GM12892 (cell line): Measurements from ENCODE around the gene FOXA2.

Experiments
- POLR2A ChIP-seq: IDR thresholded peaks from 2 replicates; pipeline ENCODE4 v1.6.1; 2011; ENCODE audit warnings: low read depth, low read length, control low read depth
- POLR2AphosphoS5 ChIP-seq: IDR thresholded peaks from 2 replicates; pipeline ENCODE4 v1.6.1; 2011; ENCODE audit warnings: low read depth, low read length, control low read depth
- TAF1 ChIP-seq: IDR thresholded peaks from 2 replicates; pipeline ENCODE4 v1.6.1; 2011; ENCODE audit warnings: low read depth, mild to moderate bottlenecking, control low read depth, low read length, borderline replicate concordance

DNA sequence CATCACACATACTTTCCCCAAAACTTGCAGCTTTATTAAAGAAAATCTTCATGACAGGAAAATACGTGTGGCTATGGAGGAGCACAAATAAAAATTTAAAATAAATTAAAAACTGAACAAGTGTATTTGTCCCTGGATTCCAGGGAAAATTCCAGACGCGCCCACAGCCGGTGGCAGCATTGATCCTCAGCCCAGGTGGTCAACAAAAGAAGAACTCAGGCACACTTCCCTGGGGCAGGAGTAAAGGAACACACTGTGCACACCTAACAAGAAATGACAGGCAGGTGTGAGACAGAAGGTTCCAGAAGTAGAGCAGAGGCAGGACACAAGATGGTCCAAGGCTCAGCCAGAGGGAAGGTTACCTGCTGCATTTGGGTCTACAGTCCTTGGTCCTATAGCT lies 36.3 kb downstream of the FOXA2 start:
- TF ChIP-seq POLR2A (no peak), POLR2AphosphoS5 (no peak), TAF1 (no peak)
